WTC11 (cell line): ENCODE measurements around the gene ERBB2. TPM values are rescaled to one million over a fixed set of nuclear protein-coding genes. Genes with fewer than 3 reads are reported as not detected.

Experiments used
- ATAC-seq: fragments of 200-7000 bp; cut with Tn5 transposase; 2 replicates; pipeline ENCODE4 v1.10.0; 2021; ENCODE audit warnings: mild to moderate bottlenecking, moderate library complexity
- CTCF ChIA-PET: fragments of 300-600 bp; sonication (Branson Sonifier 250); formaldehyde crosslinking; loops from one replicate; lab custom pipeline; 2021; ENCODE audit warnings: antibody characterized with exemption; lab: Charles Lee
- POLR2A ChIA-PET: fragments of 350-600 bp; sonication (Branson Sonifier 250); formaldehyde crosslinking; loops from one replicate; lab custom pipeline; 2021; ENCODE audit warnings: antibody characterized with exemption; lab: Charles Lee
- DNase-seq: peaks from one replicate; pipeline ENCODE4 v3.0.0; 2021; ENCODE audit warnings: low spot score
- H3K27ac Mint-ChIP-seq: 2 replicates; pipeline ENCODE4 v1.8.0; 2021; ENCODE audit warnings: mixed read lengths
- H3K27me3 Mint-ChIP-seq: 2 replicates; pipeline ENCODE4 v1.8.0; 2021; ENCODE audit warnings: low read depth, mild to moderate bottlenecking, moderate library complexity, mixed read lengths
- H3K36me3 Mint-ChIP-seq: 2 replicates; pipeline ENCODE4 v1.8.0; 2021; ENCODE audit warnings: mixed read lengths
- H3K4me1 Mint-ChIP-seq: 2 replicates; pipeline ENCODE4 v1.8.0; 2022; ENCODE audit warnings: mixed read lengths
- H3K4me3 Mint-ChIP-seq: 2 replicates; pipeline ENCODE4 v1.8.0; 2021; ENCODE audit warnings: mild to moderate bottlenecking, moderate library complexity, mixed read lengths
- H3K9me3 Mint-ChIP-seq: 2 replicates; pipeline ENCODE4 v1.8.0; 2021; ENCODE audit warnings: mixed read lengths
- ATF1 ChIP-seq: sonication (generic); formaldehyde crosslinking; IDR thresholded peaks from 2 replicates; pipeline ENCODE4 v1.8.1; 2023; ENCODE audit warnings: mild to moderate bottlenecking, moderate library complexity, missing genetic modification reagents
- CBFB ChIP-seq: sonication (generic); formaldehyde crosslinking; IDR thresholded peaks from 2 replicates; pipeline ENCODE4 v1.8.1; 2022; ENCODE audit warnings: mild to moderate bottlenecking, low read depth, missing genetic modification reagents
- CREB1 ChIP-seq: sonication (generic); formaldehyde crosslinking; IDR thresholded peaks from 2 replicates; pipeline ENCODE4 v1.8.0; 2023; ENCODE audit warnings: mild to moderate bottlenecking, missing genetic modification reagents
- ESRRA ChIP-seq: sonication (generic); formaldehyde crosslinking; IDR thresholded peaks from 2 replicates; pipeline ENCODE4 v1.8.1; 2022; ENCODE audit warnings: mild to moderate bottlenecking, missing genetic modification reagents, borderline replicate concordance
- FOXP1 ChIP-seq: sonication (generic); formaldehyde crosslinking; IDR thresholded peaks from 2 replicates; pipeline ENCODE4 v1.8.0; 2022; ENCODE audit warnings: missing genetic modification reagents, mild to moderate bottlenecking, moderate library complexity, borderline replicate concordance
- MXD4 ChIP-seq: fragments of 250-450 bp; sonication (Bioruptor Pico); IDR thresholded peaks from 2 replicates; pipeline ENCODE4 v1.8.0; 2021; ENCODE audit warnings: mild to moderate bottlenecking, moderate library complexity, borderline replicate concordance
- MYBL2 ChIP-seq: sonication (generic); formaldehyde crosslinking; IDR thresholded peaks from 2 replicates; pipeline ENCODE4 v1.8.1; 2023; ENCODE audit warnings: mild to moderate bottlenecking, moderate library complexity, missing genetic modification reagents
- PRRX2 ChIP-seq: fragments of 250-450 bp; sonication (Bioruptor Pico); IDR thresholded peaks from 2 replicates; pipeline ENCODE4 v1.8.0; 2021; ENCODE audit warnings: mild to moderate bottlenecking
- ZNF138 ChIP-seq: sonication (generic); formaldehyde crosslinking; conservative IDR thresholded peaks from 2 replicates; pipeline ENCODE4 v1.8.1; 2022; ENCODE audit warnings: mild to moderate bottlenecking, moderate library complexity, missing genetic modification reagents
- ZNF263 ChIP-seq: sonication (generic); formaldehyde crosslinking; IDR thresholded peaks from 2 replicates; pipeline ENCODE4 v1.8.1; 2022; ENCODE audit warnings: low read depth, mild to moderate bottlenecking, moderate library complexity, missing genetic modification reagents
- total RNA-seq: library from RNA; stranded (reverse); gene quantifications from 3 replicates; pipeline ENCODE4 v1.2.3, GENCODE V29; 2021
- TF ChIP-seq, protein P1 (sequence below): sonication (generic); formaldehyde crosslinking; IDR thresholded peaks from 2 replicates; pipeline ENCODE4 v1.8.1; 2023; ENCODE audit warnings: mild to moderate bottlenecking, missing genetic modification reagents
- TF ChIP-seq, protein P2 (sequence below): sonication (generic); formaldehyde crosslinking; IDR thresholded peaks from 2 replicates; pipeline ENCODE4 v1.8.1; 2023; ENCODE audit warnings: mild to moderate bottlenecking, missing genetic modification reagents, moderate library complexity
- TF ChIP-seq, protein P3 (sequence below): sonication (generic); formaldehyde crosslinking; IDR thresholded peaks from 2 replicates; pipeline ENCODE4 v1.8.0; 2022; ENCODE audit warnings: missing genetic modification reagents
- TF ChIP-seq, protein P4 (sequence below): sonication (generic); formaldehyde crosslinking; IDR thresholded peaks from 2 replicates; pipeline ENCODE4 v1.8.0; 2023; ENCODE audit warnings: mild to moderate bottlenecking, missing genetic modification reagents
- TF ChIP-seq, protein P5 (sequence below): fragments of 200-600 bp; IDR thresholded peaks from 2 replicates; pipeline ENCODE4 v1.8.0; 2022; ENCODE audit warnings: antibody characterized with exemption
- TF ChIP-seq, protein P6 (sequence below): sonication (generic); formaldehyde crosslinking; IDR thresholded peaks from 2 replicates; pipeline ENCODE4 v1.8.1; 2022; ENCODE audit warnings: low read depth, mild to moderate bottlenecking, moderate library complexity, missing genetic modification reagents, borderline replicate concordance
- TF ChIP-seq, protein P7 (sequence below): sonication (generic); formaldehyde crosslinking; IDR thresholded peaks from 2 replicates; pipeline ENCODE4 v1.8.1; 2023; ENCODE audit warnings: mild to moderate bottlenecking, moderate library complexity, missing genetic modification reagents

The ERBB2 gene
- total RNA-seq, 1 experiment from 2014 or later: 209 TPM

DNA sequence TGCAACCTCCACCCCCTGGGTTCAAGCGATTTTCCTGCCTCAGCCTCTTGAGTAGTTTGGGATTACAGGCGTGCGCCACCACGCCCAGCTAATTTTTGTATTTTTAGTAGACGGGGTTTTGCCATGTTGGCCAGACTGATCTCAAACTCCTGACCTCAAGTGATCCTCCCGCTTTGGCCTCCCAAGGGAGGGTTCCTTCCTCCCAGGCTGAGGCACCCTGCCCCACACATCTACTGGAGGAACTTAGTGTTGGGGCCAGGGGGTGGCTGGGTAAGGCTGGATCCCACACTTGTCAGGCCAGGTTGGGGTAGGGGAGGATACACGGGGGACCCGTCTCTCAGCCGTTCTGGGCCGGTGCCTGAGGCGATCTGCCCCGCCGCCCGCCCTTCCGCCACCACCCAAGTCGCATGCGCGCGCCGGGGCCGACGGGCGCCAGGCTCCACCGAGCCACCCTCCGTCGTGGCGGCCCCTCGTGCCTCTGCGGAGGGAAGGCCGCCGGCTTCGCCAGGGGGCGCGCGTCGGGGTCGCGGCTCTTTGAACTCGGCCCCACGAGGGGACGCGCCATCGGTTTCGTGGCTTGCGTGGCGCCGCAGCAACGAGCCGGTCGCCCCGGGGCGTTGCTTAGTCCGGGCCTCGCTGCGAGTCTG lies 53.8 kb downstream of the ERBB2 start (continued):
- TF ChIP-seq, protein P1, sequence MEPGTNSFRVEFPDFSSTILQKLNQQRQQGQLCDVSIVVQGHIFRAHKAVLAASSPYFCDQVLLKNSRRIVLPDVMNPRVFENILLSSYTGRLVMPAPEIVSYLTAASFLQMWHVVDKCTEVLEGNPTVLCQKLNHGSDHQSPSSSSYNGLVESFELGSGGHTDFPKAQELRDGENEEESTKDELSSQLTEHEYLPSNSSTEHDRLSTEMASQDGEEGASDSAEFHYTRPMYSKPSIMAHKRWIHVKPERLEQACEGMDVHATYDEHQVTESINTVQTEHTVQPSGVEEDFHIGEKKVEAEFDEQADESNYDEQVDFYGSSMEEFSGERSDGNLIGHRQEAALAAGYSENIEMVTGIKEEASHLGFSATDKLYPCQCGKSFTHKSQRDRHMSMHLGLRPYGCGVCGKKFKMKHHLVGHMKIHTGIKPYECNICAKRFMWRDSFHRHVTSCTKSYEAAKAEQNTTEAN (CRISPR knock-in tag): peak; percentile 82; the same call in 1 of the 2 replicates
- TF ChIP-seq, protein P2, sequence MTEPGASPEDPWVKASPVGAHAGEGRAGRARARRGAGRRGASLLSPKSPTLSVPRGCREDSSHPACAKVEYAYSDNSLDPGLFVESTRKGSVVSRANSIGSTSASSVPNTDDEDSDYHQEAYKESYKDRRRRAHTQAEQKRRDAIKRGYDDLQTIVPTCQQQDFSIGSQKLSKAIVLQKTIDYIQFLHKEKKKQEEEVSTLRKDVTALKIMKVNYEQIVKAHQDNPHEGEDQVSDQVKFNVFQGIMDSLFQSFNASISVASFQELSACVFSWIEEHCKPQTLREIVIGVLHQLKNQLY (CRISPR knock-in tag): no peak
- TF ChIP-seq CREB1 (CRISPR knock-in tag) (peak; percentile 78; the same call in 1 of the 2 replicates), MYBL2 (CRISPR knock-in tag) (peak; percentile 57; the same call in 1 of the 2 replicates), ZNF138 (CRISPR knock-in tag) (no peak), ATF1 (0 out of 2 replicates have a peak, but pooled peaks have one; percentile 35), FOXP1 (CRISPR knock-in tag) (0 out of 2 replicates have a peak, but pooled peaks have one; percentile 95)
- TF ChIP-seq, protein P3, sequence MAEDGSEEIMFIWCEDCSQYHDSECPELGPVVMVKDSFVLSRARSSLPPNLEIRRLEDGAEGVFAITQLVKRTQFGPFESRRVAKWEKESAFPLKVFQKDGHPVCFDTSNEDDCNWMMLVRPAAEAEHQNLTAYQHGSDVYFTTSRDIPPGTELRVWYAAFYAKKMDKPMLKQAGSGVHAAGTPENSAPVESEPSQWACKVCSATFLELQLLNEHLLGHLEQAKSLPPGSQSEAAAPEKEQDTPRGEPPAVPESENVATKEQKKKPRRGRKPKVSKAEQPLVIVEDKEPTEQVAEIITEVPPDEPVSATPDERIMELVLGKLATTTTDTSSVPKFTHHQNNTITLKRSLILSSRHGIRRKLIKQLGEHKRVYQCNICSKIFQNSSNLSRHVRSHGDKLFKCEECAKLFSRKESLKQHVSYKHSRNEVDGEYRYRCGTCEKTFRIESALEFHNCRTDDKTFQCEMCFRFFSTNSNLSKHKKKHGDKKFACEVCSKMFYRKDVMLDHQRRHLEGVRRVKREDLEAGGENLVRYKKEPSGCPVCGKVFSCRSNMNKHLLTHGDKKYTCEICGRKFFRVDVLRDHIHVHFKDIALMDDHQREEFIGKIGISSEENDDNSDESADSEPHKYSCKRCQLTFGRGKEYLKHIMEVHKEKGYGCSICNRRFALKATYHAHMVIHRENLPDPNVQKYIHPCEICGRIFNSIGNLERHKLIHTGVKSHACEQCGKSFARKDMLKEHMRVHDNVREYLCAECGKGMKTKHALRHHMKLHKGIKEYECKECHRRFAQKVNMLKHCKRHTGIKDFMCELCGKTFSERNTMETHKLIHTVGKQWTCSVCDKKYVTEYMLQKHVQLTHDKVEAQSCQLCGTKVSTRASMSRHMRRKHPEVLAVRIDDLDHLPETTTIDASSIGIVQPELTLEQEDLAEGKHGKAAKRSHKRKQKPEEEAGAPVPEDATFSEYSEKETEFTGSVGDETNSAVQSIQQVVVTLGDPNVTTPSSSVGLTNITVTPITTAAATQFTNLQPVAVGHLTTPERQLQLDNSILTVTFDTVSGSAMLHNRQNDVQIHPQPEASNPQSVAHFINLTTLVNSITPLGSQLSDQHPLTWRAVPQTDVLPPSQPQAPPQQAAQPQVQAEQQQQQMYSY (CRISPR knock-in tag): no peak
- TF ChIP-seq, protein P4, sequence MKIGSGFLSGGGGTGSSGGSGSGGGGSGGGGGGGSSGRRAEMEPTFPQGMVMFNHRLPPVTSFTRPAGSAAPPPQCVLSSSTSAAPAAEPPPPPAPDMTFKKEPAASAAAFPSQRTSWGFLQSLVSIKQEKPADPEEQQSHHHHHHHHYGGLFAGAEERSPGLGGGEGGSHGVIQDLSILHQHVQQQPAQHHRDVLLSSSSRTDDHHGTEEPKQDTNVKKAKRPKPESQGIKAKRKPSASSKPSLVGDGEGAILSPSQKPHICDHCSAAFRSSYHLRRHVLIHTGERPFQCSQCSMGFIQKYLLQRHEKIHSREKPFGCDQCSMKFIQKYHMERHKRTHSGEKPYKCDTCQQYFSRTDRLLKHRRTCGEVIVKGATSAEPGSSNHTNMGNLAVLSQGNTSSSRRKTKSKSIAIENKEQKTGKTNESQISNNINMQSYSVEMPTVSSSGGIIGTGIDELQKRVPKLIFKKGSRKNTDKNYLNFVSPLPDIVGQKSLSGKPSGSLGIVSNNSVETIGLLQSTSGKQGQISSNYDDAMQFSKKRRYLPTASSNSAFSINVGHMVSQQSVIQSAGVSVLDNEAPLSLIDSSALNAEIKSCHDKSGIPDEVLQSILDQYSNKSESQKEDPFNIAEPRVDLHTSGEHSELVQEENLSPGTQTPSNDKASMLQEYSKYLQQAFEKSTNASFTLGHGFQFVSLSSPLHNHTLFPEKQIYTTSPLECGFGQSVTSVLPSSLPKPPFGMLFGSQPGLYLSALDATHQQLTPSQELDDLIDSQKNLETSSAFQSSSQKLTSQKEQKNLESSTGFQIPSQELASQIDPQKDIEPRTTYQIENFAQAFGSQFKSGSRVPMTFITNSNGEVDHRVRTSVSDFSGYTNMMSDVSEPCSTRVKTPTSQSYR: peak; percentile 72

DNA sequence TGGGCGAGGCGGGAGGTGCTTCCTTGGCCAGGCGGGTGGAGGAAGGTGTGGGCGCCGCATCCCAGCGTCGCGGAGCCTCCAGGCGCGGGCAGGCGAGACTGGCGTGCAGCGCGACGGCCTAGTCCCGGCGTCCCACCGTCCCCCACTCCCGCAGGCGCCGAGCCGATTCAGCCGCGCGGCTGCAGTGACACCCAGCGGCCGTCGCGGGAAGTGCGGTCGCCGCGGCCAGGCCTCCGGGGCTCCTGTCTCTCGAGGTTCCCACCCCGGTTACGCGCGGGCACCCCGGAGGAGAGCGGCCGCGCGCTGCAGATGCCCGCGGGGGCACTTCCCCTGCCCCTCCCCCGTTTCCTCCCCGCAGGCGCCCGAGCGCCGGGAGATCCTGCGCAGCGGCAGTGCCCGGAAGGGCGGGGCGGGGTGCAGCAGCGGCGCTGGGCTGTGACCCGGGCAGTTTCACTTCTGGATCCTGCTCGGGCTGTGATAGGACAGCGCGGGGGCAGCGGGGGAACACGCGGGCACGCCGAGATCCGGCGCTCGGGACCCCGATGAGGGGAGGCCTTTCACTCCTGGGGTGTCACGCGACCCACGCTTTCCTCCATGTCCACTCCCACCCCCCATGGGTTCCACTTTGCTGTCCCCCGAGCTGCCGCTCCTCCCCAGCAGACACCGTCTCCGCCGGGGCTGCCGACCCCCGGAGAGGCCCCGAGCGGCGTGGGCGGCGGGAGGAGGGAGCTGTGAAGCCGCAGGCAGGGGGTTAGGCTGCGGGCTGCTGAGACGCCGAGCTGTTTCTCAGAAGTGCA lies 54.5 kb downstream of the ERBB2 start:
- CTCF ChIA-PET: interaction anchor here (0.6 to 9.2 kb wide), 26 partner anchors 10 to 257 kb away, joined by 3 to 130 read pairs (median 4); partner anchors contain the start of genes ERBB2, MIEN1, PGAP3 and PNMT
- peak overlapping the region; percentile 61 for H3K4me3 Mint-ChIP-seq
- TF ChIP-seq ESRRA (CRISPR knock-in tag) (peak; percentile 78; the same call in 1 of the 2 replicates), MXD4 (CRISPR knock-in tag) (no peak), PRRX2 (CRISPR knock-in tag) (0 out of 2 replicates have a peak, but pooled peaks have one; percentile 14), CBFB (CRISPR knock-in tag) (no peak; the same call in 1 of the 2 replicates), ZNF263 (CRISPR knock-in tag) (0 out of 2 replicates have a peak, but pooled peaks have one; percentile 5), CREB1 (CRISPR knock-in tag) (no peak; the same call in 1 of the 2 replicates)
- TF ChIP-seq, protein P5, sequence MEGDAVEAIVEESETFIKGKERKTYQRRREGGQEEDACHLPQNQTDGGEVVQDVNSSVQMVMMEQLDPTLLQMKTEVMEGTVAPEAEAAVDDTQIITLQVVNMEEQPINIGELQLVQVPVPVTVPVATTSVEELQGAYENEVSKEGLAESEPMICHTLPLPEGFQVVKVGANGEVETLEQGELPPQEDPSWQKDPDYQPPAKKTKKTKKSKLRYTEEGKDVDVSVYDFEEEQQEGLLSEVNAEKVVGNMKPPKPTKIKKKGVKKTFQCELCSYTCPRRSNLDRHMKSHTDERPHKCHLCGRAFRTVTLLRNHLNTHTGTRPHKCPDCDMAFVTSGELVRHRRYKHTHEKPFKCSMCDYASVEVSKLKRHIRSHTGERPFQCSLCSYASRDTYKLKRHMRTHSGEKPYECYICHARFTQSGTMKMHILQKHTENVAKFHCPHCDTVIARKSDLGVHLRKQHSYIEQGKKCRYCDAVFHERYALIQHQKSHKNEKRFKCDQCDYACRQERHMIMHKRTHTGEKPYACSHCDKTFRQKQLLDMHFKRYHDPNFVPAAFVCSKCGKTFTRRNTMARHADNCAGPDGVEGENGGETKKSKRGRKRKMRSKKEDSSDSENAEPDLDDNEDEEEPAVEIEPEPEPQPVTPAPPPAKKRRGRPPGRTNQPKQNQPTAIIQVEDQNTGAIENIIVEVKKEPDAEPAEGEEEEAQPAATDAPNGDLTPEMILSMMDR: peak; percentile 98
- TF ChIP-seq, protein P6, sequence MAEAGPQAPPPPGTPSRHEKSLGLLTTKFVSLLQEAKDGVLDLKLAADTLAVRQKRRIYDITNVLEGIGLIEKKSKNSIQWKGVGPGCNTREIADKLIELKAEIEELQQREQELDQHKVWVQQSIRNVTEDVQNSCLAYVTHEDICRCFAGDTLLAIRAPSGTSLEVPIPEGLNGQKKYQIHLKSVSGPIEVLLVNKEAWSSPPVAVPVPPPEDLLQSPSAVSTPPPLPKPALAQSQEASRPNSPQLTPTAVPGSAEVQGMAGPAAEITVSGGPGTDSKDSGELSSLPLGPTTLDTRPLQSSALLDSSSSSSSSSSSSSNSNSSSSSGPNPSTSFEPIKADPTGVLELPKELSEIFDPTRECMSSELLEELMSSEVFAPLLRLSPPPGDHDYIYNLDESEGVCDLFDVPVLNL: 0 out of 2 replicates have a peak, but pooled peaks have one; percentile 1
- TF ChIP-seq, protein P7, sequence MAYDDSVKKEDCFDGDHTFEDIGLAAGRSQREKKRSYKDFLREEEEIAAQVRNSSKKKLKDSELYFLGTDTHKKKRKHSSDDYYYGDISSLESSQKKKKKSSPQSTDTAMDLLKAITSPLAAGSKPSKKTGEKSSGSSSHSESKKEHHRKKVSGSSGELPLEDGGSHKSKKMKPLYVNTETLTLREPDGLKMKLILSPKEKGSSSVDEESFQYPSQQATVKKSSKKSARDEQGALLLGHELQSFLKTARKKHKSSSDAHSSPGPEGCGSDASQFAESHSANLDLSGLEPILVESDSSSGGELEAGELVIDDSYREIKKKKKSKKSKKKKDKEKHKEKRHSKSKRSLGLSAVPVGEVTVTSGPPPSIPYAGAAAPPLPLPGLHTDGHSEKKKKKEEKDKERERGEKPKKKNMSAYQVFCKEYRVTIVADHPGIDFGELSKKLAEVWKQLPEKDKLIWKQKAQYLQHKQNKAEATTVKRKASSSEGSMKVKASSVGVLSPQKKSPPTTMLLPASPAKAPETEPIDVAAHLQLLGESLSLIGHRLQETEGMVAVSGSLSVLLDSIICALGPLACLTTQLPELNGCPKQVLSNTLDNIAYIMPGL (CRISPR knock-in tag): peak; percentile 99

More for the DNA sequence above, 54.5 kb downstream of the ERBB2 start:
- Mint-ChIP-seq H3K27me3 (peaks cover 19% of the 10 kb centered on the region), H3K9me3 (no peaks in the 10 kb centered on the region), H3K27ac (no peak overlapping the region), H3K4me1 (peaks cover 57% of the 10 kb centered on the region), H3K36me3 (no peaks in the 10 kb centered on the region)
- POLR2A ChIA-PET: interaction anchor here (0.6 to 3.1 kb wide), 4 partner anchors 15 to 126 kb away, joined by 3 to 10 read pairs (median 4); partner anchors contain the start of gene MIEN1
- ATAC-seq: peak; percentile 64
- peak; percentile 81 for DNase-seq
